ENCODE results near the gene RNF167.

DNA sequence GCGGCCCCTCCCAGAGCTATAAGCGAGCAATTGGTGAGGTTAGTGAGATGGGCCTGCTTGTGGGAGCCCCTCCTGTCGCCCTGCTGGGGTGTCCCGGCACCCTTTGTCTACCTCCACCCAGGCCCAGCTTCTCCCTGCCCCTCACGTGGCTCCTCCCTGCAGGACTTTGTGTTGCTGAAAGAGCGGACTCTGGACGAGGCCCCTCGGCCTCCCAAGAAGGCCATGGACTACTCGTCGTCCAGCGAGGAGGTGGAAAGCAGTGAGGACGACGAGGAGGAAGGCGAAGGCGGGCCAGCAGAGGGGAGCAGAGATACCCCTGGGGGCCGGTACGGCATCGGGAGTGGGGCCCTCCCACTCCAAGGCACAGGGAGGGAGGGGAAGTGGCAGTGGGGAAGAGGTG, 46.8 kb upstream of the RNF167 start:
- TF ChIP-seq, protein P1, sequence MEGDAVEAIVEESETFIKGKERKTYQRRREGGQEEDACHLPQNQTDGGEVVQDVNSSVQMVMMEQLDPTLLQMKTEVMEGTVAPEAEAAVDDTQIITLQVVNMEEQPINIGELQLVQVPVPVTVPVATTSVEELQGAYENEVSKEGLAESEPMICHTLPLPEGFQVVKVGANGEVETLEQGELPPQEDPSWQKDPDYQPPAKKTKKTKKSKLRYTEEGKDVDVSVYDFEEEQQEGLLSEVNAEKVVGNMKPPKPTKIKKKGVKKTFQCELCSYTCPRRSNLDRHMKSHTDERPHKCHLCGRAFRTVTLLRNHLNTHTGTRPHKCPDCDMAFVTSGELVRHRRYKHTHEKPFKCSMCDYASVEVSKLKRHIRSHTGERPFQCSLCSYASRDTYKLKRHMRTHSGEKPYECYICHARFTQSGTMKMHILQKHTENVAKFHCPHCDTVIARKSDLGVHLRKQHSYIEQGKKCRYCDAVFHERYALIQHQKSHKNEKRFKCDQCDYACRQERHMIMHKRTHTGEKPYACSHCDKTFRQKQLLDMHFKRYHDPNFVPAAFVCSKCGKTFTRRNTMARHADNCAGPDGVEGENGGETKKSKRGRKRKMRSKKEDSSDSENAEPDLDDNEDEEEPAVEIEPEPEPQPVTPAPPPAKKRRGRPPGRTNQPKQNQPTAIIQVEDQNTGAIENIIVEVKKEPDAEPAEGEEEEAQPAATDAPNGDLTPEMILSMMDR (IDR thresholded peaks at IDR 0.05; ENCODE audit: low read depth, low read length), result no peak
- TF ChIP-seq, protein P2, sequence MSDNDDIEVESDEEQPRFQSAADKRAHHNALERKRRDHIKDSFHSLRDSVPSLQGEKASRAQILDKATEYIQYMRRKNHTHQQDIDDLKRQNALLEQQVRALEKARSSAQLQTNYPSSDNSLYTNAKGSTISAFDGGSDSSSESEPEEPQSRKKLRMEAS (IDR thresholded peaks at IDR 0.05; ENCODE audit: low read depth, low read length), result no peak
